Thyroid gland (tissue), 4 donors: ENCODE measurements around the gene SOX30. TPM values are rescaled to one million over a fixed set of nuclear protein-coding genes. Genes with fewer than 3 reads are reported as not detected.

ENCODE experiments used
- DNase-seq, 2 donors: peaks; one replicate each; pipeline ENCODE4 v3.0.0-alpha.2; 2019
- H3K27ac ChIP-seq, 3 donors: fragments of 200-600 bp; sonication (generic); 1 replicate in 2 of 3; 2 replicates in 1 of 3; pipeline ENCODE4 v1.5.1; 2016 to 2019; ENCODE audit warnings: mild to moderate bottlenecking in 1 of 3, moderate library complexity in 1 of 3
- H3K27me3 ChIP-seq: fragments of 200-600 bp; sonication (generic); one replicate; pipeline ENCODE4 v1.5.1; 2019
- H3K36me3 ChIP-seq, 2 donors: fragments of 200-600 bp; sonication (generic); one replicate each; pipeline ENCODE4 v1.5.1; 2016 to 2019
- H3K4me1 ChIP-seq, 2 donors: fragments of 200-600 bp; sonication (generic); one replicate each; pipeline ENCODE4 v1.5.1; 2017 to 2019
- H3K4me3 ChIP-seq, 3 donors: fragments of 200-600 bp; sonication (generic); replicated peaks in 1 of 3; 1 replicate in 2 of 3; 2 replicates in 1 of 3; pipeline ENCODE4 v1.5.1; 2016; ENCODE audit warnings: mild to moderate bottlenecking in 1 of 3
- H3K9me3 ChIP-seq: fragments of 200-600 bp; sonication (generic); one replicate; pipeline ENCODE4 v1.5.1; 2017
- CTCF ChIP-seq, 6 experiments: fragments of 200-600 bp in 3 of 6; fragments of 450-650 bp in 3 of 6; sonication (generic) in 3 of 6; IDR thresholded peaks; one replicate each; pipeline ENCODE4 v1.5.1; 2016 to 2019; ENCODE audit warnings: antibody characterized with exemption in 6 of 6, mild to moderate bottlenecking in 2 of 6, inconsistent platforms in 1 of 6, moderate library complexity in 1 of 6
- POLR2A ChIP-seq, 2 donors: fragments of 450-650 bp; IDR thresholded peaks; one replicate each; pipeline ENCODE4 v1.6.1; 2017; ENCODE audit warnings: antibody characterized with exemption in 2 of 2, mild to moderate bottlenecking in 2 of 2, moderate library complexity in 1 of 2
- WGBS, 2 donors: methylation state at CpG; one replicate each; pipeline ENCODE4 v1.1.5; 2017; 5-methylcytosine and 5-hydroxymethylcytosine counted together
- intact Hi-C: fragments of 100-400 bp; cut with DNase I; formaldehyde crosslinking; loops from one replicate; pipeline ENCODE4 v1.15.1; 2023
- total RNA-seq, 4 donors: library from RNA; depleted of rRNA; stranded (reverse); fragments of >200 nt; gene quantifications; one replicate each; pipeline ENCODE4 v1.2.3, GENCODE V29; 2016

SOX30 gene
- total RNA-seq, 4 donors from 2014 or later: 0.11 to 0.27 TPM; not detected in 2

GRCh38 chr5:157606046-157606445, 46.2 kb downstream of the SOX30 start:
- TF ChIP-seq POLR2A (IDR thresholded peaks at IDR 0.05) (no peak), CTCF (IDR thresholded peaks at IDR 0.05) (no peak)
- H3K4me3 ChIP-seq: no peak overlapping the region
- no peak overlapping the region for H3K27ac ChIP-seq
- 94 to 95% methylated on average over 2 of the region's 2 CpGs for WGBS, 2 donors
- H3K9me3 ChIP-seq: no peaks in the 10 kb centered on the region
- no peaks in the 10 kb centered on the region for H3K36me3 ChIP-seq
- no peaks in the 10 kb centered on the region for H3K27me3 ChIP-seq
- DNase-seq: no peak
- intact Hi-C loops: no loop called here
- no peaks in the 10 kb centered on the region for H3K4me1 ChIP-seq

GRCh38 chr5:157603333-157604190, 48.7 kb downstream of the SOX30 start:
- intact Hi-C loops: no loop called here
- no peaks in the 10 kb centered on the region for H3K36me3 ChIP-seq
- no peaks in the 10 kb centered on the region for H3K4me1 ChIP-seq
- no peaks in the 10 kb centered on the region for H3K27me3 ChIP-seq
- TF ChIP-seq CTCF (IDR thresholded peaks at IDR 0.05): no peak
- TF ChIP-seq POLR2A (IDR thresholded peaks at IDR 0.05): no peak
- WGBS, 2 donors: 83 to 88% methylated on average over 12 of the region's 12 CpGs
- DNase-seq: no peak
- no peaks in the 10 kb centered on the region for H3K9me3 ChIP-seq
- no peak overlapping the region for H3K4me3 ChIP-seq
- no peak overlapping the region for H3K27ac ChIP-seq

GRCh38 chr5:157602505-157602904, 49.7 kb downstream of the SOX30 start:
- intact Hi-C loops: no loop called here
- H3K36me3 ChIP-seq: no peaks in the 10 kb centered on the region
- TF ChIP-seq POLR2A (IDR thresholded peaks at IDR 0.05) (no peak), CTCF (IDR thresholded peaks at IDR 0.05) (no peak)
- WGBS, 2 donors: 85 to 86% methylated on average over 4 of the region's 4 CpGs
- no peaks in the 10 kb centered on the region for H3K27me3 ChIP-seq
- H3K4me3 ChIP-seq: no peak overlapping the region
- H3K27ac ChIP-seq: no peak overlapping the region
- H3K9me3 ChIP-seq: no peaks in the 10 kb centered on the region
- no peaks in the 10 kb centered on the region for H3K4me1 ChIP-seq
- no peak for DNase-seq

GRCh38 chr5:157600252-157600651, 52.0 kb downstream of the SOX30 start:
- Histone ChIP-seq H3K9me3 (no peaks in the 10 kb centered on the region), H3K4me1 (no peaks in the 10 kb centered on the region), H3K27ac (no peak overlapping the region), H3K4me3 (no peak overlapping the region), H3K36me3 (no peaks in the 10 kb centered on the region), H3K27me3 (no peaks in the 10 kb centered on the region)
- no peak for DNase-seq
- 90 to 100% methylated on average over 1 of the region's 1 CpG for WGBS, 2 donors
- intact Hi-C loops: no loop called here
- TF ChIP-seq POLR2A (IDR thresholded peaks at IDR 0.05) (no peak), CTCF (IDR thresholded peaks at IDR 0.05) (no peak)

- H3K27ac ChIP-seq: no peak overlapping the region
- no peak overlapping the region for H3K4me3 ChIP-seq
- H3K9me3 ChIP-seq: no peaks in the 10 kb centered on the region
- TF ChIP-seq CTCF (IDR thresholded peaks at IDR 0.05) (no peak), POLR2A (IDR thresholded peaks at IDR 0.05) (no peak)
- no peaks in the 10 kb centered on the region for H3K27me3 ChIP-seq
- no peaks in the 10 kb centered on the region for H3K4me1 ChIP-seq
- intact Hi-C loops: no loop called here
- no peaks in the 10 kb centered on the region for H3K36me3 ChIP-seq
- DNase-seq: no peak
- WGBS, 2 donors: 87 to 92% methylated on average over 3 of the region's 3 CpGs
These were observed 52.7 kb downstream of the SOX30 start for GRCh38 chr5:157599565-157599964.
